IMR-90 (cell line): Measurements from ENCODE around the gene TGFA. TPM values are rescaled to one million over a fixed set of nuclear protein-coding genes. Genes with fewer than 3 reads are reported as not detected.

Experiments
- ATAC-seq: fragments of 200-7000 bp; cut with Tn5 transposase; 2 replicates; pipeline ENCODE4 v1.9.1; 2020; ENCODE audit warnings: low read depth, mild to moderate bottlenecking, moderate library complexity
- BruUV-seq: library from RNA; stranded (reverse); fragments of 400-500 nt; replicated peaks from 2 replicates; lab custom pipeline; 2021; lab: Mats Ljungman, UMichigan
- CTCF ChIA-PET: fragments of 300-600 bp; formaldehyde crosslinking; extraction: SDS; loops from one replicate; lab custom pipeline; 2021; ENCODE audit warnings: antibody characterized with exemption; lab: Yijun Ruan, JAX
- POLR2A ChIA-PET: fragments of 300-600 bp; sonication (Branson Sonifier 250); formaldehyde crosslinking; loops from one replicate; lab custom pipeline; 2022; ENCODE audit warnings: antibody characterized with exemption; ENCODE audit not compliant: unreplicated experiment; lab: Charles Lee
- DNase-seq: peaks from one replicate; pipeline ENCODE4 v3.0.0; 2013
- H2AFZ ChIP-seq: replicated peaks from 2 replicates; pipeline ENCODE3; 2013; ENCODE audit warnings: low read length, mild to moderate bottlenecking; ENCODE audit not compliant: poor library complexity
- H2AK5ac ChIP-seq: 2 replicates; pipeline ENCODE4 v1.6.1; 2013; ENCODE audit warnings: low read depth, low read length, inconsistent platforms
- H2AK9ac ChIP-seq: replicated peaks from 2 replicates; pipeline ENCODE3; 2013; ENCODE audit warnings: mild to moderate bottlenecking, low read depth, low read length, moderate library complexity; ENCODE audit not compliant: poor library complexity
- H2BK120ac ChIP-seq: 2 replicates; pipeline ENCODE4 v1.6.1; 2013; ENCODE audit warnings: low read depth, low read length, inconsistent platforms
- H2BK15ac ChIP-seq: 3 replicates; pipeline ENCODE4 v1.6.1; 2013; ENCODE audit warnings: low read depth, low read length, inconsistent platforms
- H2BK20ac ChIP-seq: 2 replicates; pipeline ENCODE4 v1.6.1; 2013; ENCODE audit warnings: low read depth, mild to moderate bottlenecking, inconsistent platforms, low read length, moderate library complexity
- H2BK5ac ChIP-seq: 2 replicates; pipeline ENCODE4 v1.6.1; 2013; ENCODE audit warnings: mild to moderate bottlenecking, low read depth, low read length, inconsistent platforms; ENCODE audit not compliant: poor library complexity, severe bottlenecking
- H3K14ac ChIP-seq: replicated peaks from 2 replicates; pipeline ENCODE4 v1.6.1; 2013; ENCODE audit warnings: low read depth, low read length, inconsistent platforms
- H3K18ac ChIP-seq: 2 replicates; pipeline ENCODE4 v1.6.1; 2013; ENCODE audit warnings: low read depth, low read length, control low read depth
- H3K23ac ChIP-seq: 2 replicates; pipeline ENCODE4 v1.6.1; 2013; ENCODE audit warnings: low read depth, low read length, inconsistent platforms
- H3K27ac ChIP-seq: 2 replicates; pipeline ENCODE4 v1.5.1; 2013; ENCODE audit warnings: mild to moderate bottlenecking, control low read depth, low read length; ENCODE audit not compliant: insufficient read depth
- H3K27me3 ChIP-seq: 2 replicates; pipeline ENCODE4 v1.6.1; 2013; ENCODE audit warnings: low read length; ENCODE audit not compliant: control insufficient read depth, insufficient read depth
- H3K36me3 ChIP-seq: 2 replicates; pipeline ENCODE4 v1.6.1; 2013; ENCODE audit warnings: low read length, mixed read lengths; ENCODE audit not compliant: control insufficient read depth, insufficient read depth
- H3K4ac ChIP-seq: 2 replicates; pipeline ENCODE4 v1.6.1; 2013; ENCODE audit warnings: low read depth, low read length, inconsistent platforms
- H3K4me1 ChIP-seq: 2 replicates; pipeline ENCODE4 v1.6.1; 2013; ENCODE audit warnings: low read length, mixed read lengths; ENCODE audit not compliant: control insufficient read depth, insufficient read depth
- H3K4me2 ChIP-seq: 2 replicates; pipeline ENCODE4 v1.6.1; 2013; ENCODE audit warnings: low read depth, mild to moderate bottlenecking, control low read depth, low read length, moderate library complexity
- H3K4me3 ChIP-seq: 2 replicates; pipeline ENCODE4 v1.5.1; 2013; ENCODE audit warnings: low read depth, mild to moderate bottlenecking, control low read depth, low read length, moderate library complexity; ENCODE audit not compliant: insufficient read depth
- H3K56ac ChIP-seq: 2 replicates; pipeline ENCODE4 v1.6.1; 2013; ENCODE audit warnings: low read length, inconsistent platforms; ENCODE audit not compliant: insufficient read depth; ENCODE audit errors: extremely low read depth
- H3K79me1 ChIP-seq, 2 experiments: 2 replicates each; pipeline ENCODE4 v1.6.1; 2013; ENCODE audit warnings: low read length in 2 of 2, inconsistent platforms in 1 of 2, low read depth in 1 of 2
- H3K9ac ChIP-seq: 2 replicates; pipeline ENCODE4 v1.6.1; 2013; ENCODE audit warnings: low read depth, low read length, control low read depth
- H3K9me1 ChIP-seq: 2 replicates; pipeline ENCODE4 v1.6.1; 2013; ENCODE audit warnings: low read length, inconsistent platforms; ENCODE audit not compliant: insufficient read depth
- H3K9me3 ChIP-seq: 2 replicates; pipeline ENCODE4 v1.6.1; 2013; ENCODE audit warnings: low read length; ENCODE audit not compliant: control insufficient read depth, insufficient read depth
- H4K20me1 ChIP-seq: 2 replicates; pipeline ENCODE4 v1.6.1; 2013; ENCODE audit warnings: low read length, inconsistent platforms; ENCODE audit not compliant: insufficient read depth
- H4K5ac ChIP-seq: 2 replicates; pipeline ENCODE4 v1.6.1; 2013; ENCODE audit warnings: mild to moderate bottlenecking, low read depth, low read length, control low read depth
- H4K8ac ChIP-seq, 2 experiments: 2 replicates each; pipeline ENCODE4 v1.6.1; 2013; ENCODE audit warnings: low read depth in 2 of 2, low read length in 2 of 2, control low read depth in 1 of 2, inconsistent platforms in 1 of 2
- H4K91ac ChIP-seq: 2 replicates; pipeline ENCODE4 v1.6.1; 2013; ENCODE audit warnings: low read depth, low read length, inconsistent platforms; ENCODE audit not compliant: insufficient read depth
- CEBPB ChIP-seq: IDR thresholded peaks from 2 replicates; pipeline ENCODE4 v1.6.1; 2012; ENCODE audit warnings: low read depth, low read length, improper control_type of control experiment
- CHD1 ChIP-seq: IDR thresholded peaks from 2 replicates; pipeline ENCODE4 v1.6.1; 2012; ENCODE audit warnings: low read depth, low read length, improper control_type of control experiment
- MAZ ChIP-seq: IDR thresholded peaks from 2 replicates; pipeline ENCODE4 v1.6.1; 2012; ENCODE audit warnings: low read depth, mild to moderate bottlenecking, low read length, improper control_type of control experiment, moderate library complexity, borderline replicate concordance
- WGBS, 2 experiments: methylation state at CpG; one replicate each; pipeline versions ENCODE4 v1.1.5 to v1.1.7; 2013; ENCODE audit warnings: missing lambda C conversion rate in 2 of 2; ENCODE audit not compliant: insufficient read length in 1 of 2; ENCODE audit errors: extremely low coverage in 2 of 2; 5-methylcytosine and 5-hydroxymethylcytosine counted together
- dilution Hi-C: fragments of 300-500 bp; cut with HindIII; formaldehyde crosslinking; loops from one replicate; pipeline ENCODE4 v1.14.3; 2018; ENCODE audit warnings: low sequenced_read_pairs; ENCODE audit not compliant: unreplicated experiment
- in situ Hi-C: fragments of 300-500 bp; cut with MboI; formaldehyde crosslinking; loops from 3 replicates; pipeline ENCODE4 v1.14.3; 2019; ENCODE audit warnings: low sequenced_read_pairs, inconsistent platforms, mixed read lengths
- intact Hi-C: fragments of 100-400 bp; cut with micrococcal nuclease; formaldehyde crosslinking; loops from 2 replicates; pipeline ENCODE4 v1.10.0; 2022
- polyA plus RNA-seq, 3 experiments: library from polyadenylated mRNA; depleted of rRNA; stranded (reverse); fragments of >200 nt; gene quantifications; 2 replicates each; pipeline ENCODE4 v1.2.3, GENCODE V29; 2012; ENCODE audit warnings: low replicate concordance in 1 of 3
- total RNA-seq: library from RNA; depleted of rRNA; stranded (reverse); fragments of >200 nt; gene quantifications from 2 replicates; pipeline ENCODE4 v1.2.3, GENCODE V29; 2012

Gene TGFA
- total and polyA plus RNA-seq, 2 of the 4 experiments (the other 2 are of a cell fraction), result not detected

- H2BK20ac ChIP-seq, result no peak overlapping the region
- no peak overlapping the region for H2AK9ac ChIP-seq
- DNase-seq, result no peak
- ChIA-PET CTCF (no interaction called here), POLR2A (no interaction called here)
- no peak overlapping the region for H3K23ac ChIP-seq
- no peak overlapping the region for H3K56ac ChIP-seq
- no peaks in the 10 kb centered on the region for H3K9me3 ChIP-seq
- H3K36me3 ChIP-seq, result no peaks in the 10 kb centered on the region
- no peak overlapping the region for H3K14ac ChIP-seq
- dilution Hi-C loops, result no loop called here
- H4K5ac ChIP-seq, result no peak overlapping the region
- intact Hi-C loops, result no loop called here
- in situ Hi-C loops, result no loop called here
- H2AFZ ChIP-seq, result no peak overlapping the region
- H3K9ac ChIP-seq, result no peak overlapping the region
- H2AK5ac ChIP-seq, result no peak overlapping the region
- H2BK15ac ChIP-seq, result no peak overlapping the region
- H2BK5ac ChIP-seq, result no peak overlapping the region
- no peak overlapping the region for H3K27ac ChIP-seq
- ATAC-seq, result no peak
- WGBS, 2 experiments, result 80% methylated on average over 1 of the region's 2 CpGs; no CpG with 5 or more reads in 1 of the 2 experiments
- H3K4me3 ChIP-seq, result no peak overlapping the region
- no peak for TF ChIP-seq CHD1
- no peak for TF ChIP-seq MAZ
- TF ChIP-seq CEBPB, result no peak
- H4K8ac ChIP-seq, result no peak overlapping the region
- H3K18ac ChIP-seq, result no peak overlapping the region
- no peaks in the 10 kb centered on the region for H3K79me1 ChIP-seq
- no TSS peak for BruUV-seq
- H3K4me1 ChIP-seq, result no peaks in the 10 kb centered on the region
- H2BK120ac ChIP-seq, result no peak overlapping the region
- no peak overlapping the region for H3K4me2 ChIP-seq
- H4K91ac ChIP-seq, result no peak overlapping the region
- H3K9me1 ChIP-seq, result no peaks in the 10 kb centered on the region
- no peak overlapping the region for H3K4ac ChIP-seq
- H3K27me3 ChIP-seq, result peaks cover 3% of the 10 kb centered on the region
- no peaks in the 10 kb centered on the region for H4K20me1 ChIP-seq
These were observed 34.2 kb downstream of the TGFA start for GRCh38 chr2:70519453-70519852.
